ENCODE data around the gene TTLL5. TPM values are rescaled to one million over a fixed set of nuclear protein-coding genes. Genes with fewer than 3 reads are reported as not detected.

The TTLL5 gene
- total RNA-seq, 1 experiment from 2014 or later = 28.2 TPM

- no peak for DNase-seq
Measured at GRCh38 chr14:75865531-75865930, 204.5 kb downstream of the TTLL5 start.

GRCh38 chr14:75866970-75867369 is 205.9 kb downstream of the TTLL5 start:
- Histone ChIP-seq H3K9me3 (replicated peaks) (no peaks in the 10 kb centered on the region), H3K4me1 (peaks cover 22% of the 10 kb centered on the region), H3K4me3 (no peak overlapping the region), H3K27ac (no peak overlapping the region), H3K36me3 (no peaks in the 10 kb centered on the region), H3K27me3 (no peaks in the 10 kb centered on the region)
- no peak for DNase-seq

More at GRCh38 chr14:75865531-75865930, 204.5 kb downstream of the TTLL5 start:
- Histone ChIP-seq H3K27ac (no peak overlapping the region), H3K4me3 (no peak overlapping the region), H3K9me3 (replicated peaks) (no peaks in the 10 kb centered on the region), H3K4me1 (peaks cover 10% of the 10 kb centered on the region; the same call in 1 of the 2 replicates), H3K27me3 (no peaks in the 10 kb centered on the region), H3K36me3 (no peaks in the 10 kb centered on the region)

GRCh38 chr14:75871181-75871880 is 210.3 kb downstream of the TTLL5 start:
- Histone ChIP-seq H3K4me3 (no peak overlapping the region), H3K27ac (peak overlapping the region; percentile 28; the same call in 1 of the 2 replicates)
- peak; percentile 45 to 64 for DNase-seq

GRCh38 chr14:75875958-75876357 is 214.9 kb downstream of the TTLL5 start:
- Histone ChIP-seq H3K27ac (no peak overlapping the region), H3K36me3 (no peaks in the 10 kb centered on the region), H3K9me3 (replicated peaks) (no peaks in the 10 kb centered on the region), H3K4me3 (no peak overlapping the region), H3K27me3 (no peaks in the 10 kb centered on the region), H3K4me1 (peaks cover 12% of the 10 kb centered on the region)
- DNase-seq = no peak

More at GRCh38 chr14:75871181-75871880, 210.3 kb downstream of the TTLL5 start:
- Histone ChIP-seq H3K9me3 (replicated peaks) (no peaks in the 10 kb centered on the region), H3K27me3 (no peaks in the 10 kb centered on the region), H3K36me3 (no peaks in the 10 kb centered on the region), H3K4me1 (peaks cover 23% of the 10 kb centered on the region)

- H3K27ac ChIP-seq = no peak overlapping the region
- H3K27me3 ChIP-seq = no peaks in the 10 kb centered on the region
- peaks cover 6% of the 10 kb centered on the region for H3K4me1 ChIP-seq
- H3K36me3 ChIP-seq = no peaks in the 10 kb centered on the region
- H3K9me3 ChIP-seq (replicated peaks) = no peaks in the 10 kb centered on the region
- H3K4me3 ChIP-seq = no peak overlapping the region
- no peak for DNase-seq
Measured at GRCh38 chr14:75876530-75876929, 215.5 kb downstream of the TTLL5 start.

GRCh38 chr14:75877292-75877691 is 216.2 kb downstream of the TTLL5 start:
- DNase-seq = no peak
- Histone ChIP-seq H3K9me3 (replicated peaks) (no peaks in the 10 kb centered on the region), H3K4me3 (no peak overlapping the region), H3K4me1 (no peaks in the 10 kb centered on the region), H3K27ac (no peak overlapping the region), H3K36me3 (no peaks in the 10 kb centered on the region), H3K27me3 (no peaks in the 10 kb centered on the region)

GRCh38 chr14:75877884-75878283 is 216.8 kb downstream of the TTLL5 start:
- Histone ChIP-seq H3K27me3 (no peaks in the 10 kb centered on the region), H3K9me3 (replicated peaks) (no peaks in the 10 kb centered on the region), H3K27ac (no peak overlapping the region), H3K4me3 (no peak overlapping the region), H3K36me3 (no peaks in the 10 kb centered on the region), H3K4me1 (no peaks in the 10 kb centered on the region)
- no peak for DNase-seq

GRCh38 chr14:75879031-75879430 is 218.0 kb downstream of the TTLL5 start:
- no peak overlapping the region for H3K27ac ChIP-seq

GRCh38 chr14:75880512-75880911 is 219.5 kb downstream of the TTLL5 start:
- Histone ChIP-seq H3K36me3 (no peaks in the 10 kb centered on the region; the same call in 1 of the 2 replicates), H3K4me3 (no peak overlapping the region), H3K27me3 (no peaks in the 10 kb centered on the region), H3K9me3 (replicated peaks) (no peaks in the 10 kb centered on the region), H3K4me1 (no peaks in the 10 kb centered on the region), H3K27ac (no peak overlapping the region)
- peak in 1 of 2 experiments; percentile 23 for DNase-seq

More at GRCh38 chr14:75879031-75879430, 218.0 kb downstream of the TTLL5 start:
- no peaks in the 10 kb centered on the region for H3K27me3 ChIP-seq
- no peaks in the 10 kb centered on the region for H3K36me3 ChIP-seq
- H3K9me3 ChIP-seq (replicated peaks) = no peaks in the 10 kb centered on the region
- no peak overlapping the region for H3K4me3 ChIP-seq
- no peak for DNase-seq
- no peaks in the 10 kb centered on the region for H3K4me1 ChIP-seq

GRCh38 chr14:75881994-75882393 is 220.9 kb downstream of the TTLL5 start:
- Histone ChIP-seq H3K27ac (no peak overlapping the region), H3K9me3 (replicated peaks) (no peaks in the 10 kb centered on the region), H3K4me3 (no peak overlapping the region), H3K4me1 (no peaks in the 10 kb centered on the region), H3K36me3 (no peaks in the 10 kb centered on the region; the same call in 1 of the 2 replicates), H3K27me3 (no peaks in the 10 kb centered on the region)
- no peak for DNase-seq

GRCh38 chr14:75884198-75884611 is 223.2 kb downstream of the TTLL5 start:
- no peaks in the 10 kb centered on the region for H3K9me3 ChIP-seq (replicated peaks)
- no peak overlapping the region for H3K27ac ChIP-seq
- H3K36me3 ChIP-seq = peaks cover 2% of the 10 kb centered on the region; the same call in 1 of the 2 replicates
- H3K27me3 ChIP-seq = no peaks in the 10 kb centered on the region
- DNase-seq = no peak
- no peaks in the 10 kb centered on the region for H3K4me1 ChIP-seq
- no peak overlapping the region for H3K4me3 ChIP-seq

GRCh38 chr14:75885829-75886228 is 224.8 kb downstream of the TTLL5 start:
- Histone ChIP-seq H3K36me3 (peaks cover 2% of the 10 kb centered on the region; the same call in 1 of the 2 replicates), H3K4me3 (no peak overlapping the region), H3K4me1 (no peaks in the 10 kb centered on the region), H3K27ac (no peak overlapping the region), H3K27me3 (no peaks in the 10 kb centered on the region), H3K9me3 (replicated peaks) (no peaks in the 10 kb centered on the region)
- DNase-seq = no peak

- DNase-seq = no peak
- peaks cover 2% of the 10 kb centered on the region; the same call in 1 of the 2 replicates for H3K36me3 ChIP-seq
- no peaks in the 10 kb centered on the region for H3K4me1 ChIP-seq
- no peak overlapping the region for H3K4me3 ChIP-seq
- no peaks in the 10 kb centered on the region for H3K9me3 ChIP-seq (replicated peaks)
- H3K27me3 ChIP-seq = no peaks in the 10 kb centered on the region
- H3K27ac ChIP-seq = no peak overlapping the region
Measured at GRCh38 chr14:75886636-75887348, 225.7 kb downstream of the TTLL5 start.

GRCh38 chr14:75888945-75889344 is 227.9 kb downstream of the TTLL5 start:
- no peaks in the 10 kb centered on the region for H3K27me3 ChIP-seq
- no peak overlapping the region for H3K27ac ChIP-seq
- H3K4me1 ChIP-seq = no peaks in the 10 kb centered on the region
- no peaks in the 10 kb centered on the region for H3K9me3 ChIP-seq (replicated peaks)
- DNase-seq = no peak
- no peak overlapping the region for H3K4me3 ChIP-seq
- H3K36me3 ChIP-seq = peaks cover 2% of the 10 kb centered on the region; the same call in 1 of the 2 replicates

- H3K36me3 ChIP-seq = no peaks in the 10 kb centered on the region
- no peaks in the 10 kb centered on the region for H3K27me3 ChIP-seq
- peaks cover 9% of the 10 kb centered on the region for H3K4me1 ChIP-seq
- no peak overlapping the region for H3K4me3 ChIP-seq
- H3K27ac ChIP-seq = no peak overlapping the region
- DNase-seq = peak in 1 of 2 experiments; percentile 46
- no peaks in the 10 kb centered on the region for H3K9me3 ChIP-seq (replicated peaks)
Measured at GRCh38 chr14:75896341-75896740, 235.3 kb downstream of the TTLL5 start.
